Neural progenitor cell (in vitro differentiated cells): ENCODE results near the gene CDCP2.

Source experiments
- EZH2 ChIP-seq: fragments of 200-600 bp; sonication (generic); IDR thresholded peaks from 2 replicates; pipeline ENCODE4 v1.6.1; 2017; ENCODE audit warnings: antibody characterized with exemption, mild to moderate bottlenecking, moderate library complexity
- EZH2phosphoT487 ChIP-seq: fragments of 200-600 bp; sonication (generic); IDR thresholded peaks from 2 replicates; pipeline ENCODE4 v1.6.1; 2017; ENCODE audit warnings: antibody characterized with exemption
- TF ChIP-seq, protein P1 (sequence below): fragments of 200-600 bp; sonication (generic); IDR thresholded peaks from 2 replicates; pipeline ENCODE4 v1.5.1; 2017; ENCODE audit warnings: antibody characterized with exemption, mild to moderate bottlenecking

DNA sequence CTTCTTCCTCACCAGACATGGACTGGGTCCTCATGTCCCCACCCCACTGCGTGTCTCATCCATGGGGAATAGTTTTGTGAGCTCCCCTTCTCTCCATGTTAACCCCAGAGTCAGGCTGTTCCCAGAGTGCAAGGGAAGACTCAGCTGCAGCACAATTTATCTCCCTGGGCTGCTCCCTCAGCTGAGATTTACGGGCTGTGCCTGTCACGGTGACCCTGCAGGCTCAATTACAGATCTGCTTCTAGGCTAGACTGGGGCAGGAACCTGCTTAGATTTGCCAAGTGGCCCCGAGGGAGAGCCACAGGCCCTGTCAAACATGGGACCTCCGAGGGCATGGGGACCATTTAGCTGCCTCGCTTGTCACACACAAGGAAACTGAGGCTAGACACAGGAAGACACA, 37.8 kb downstream of the CDCP2 start:
- TF ChIP-seq, protein P1, sequence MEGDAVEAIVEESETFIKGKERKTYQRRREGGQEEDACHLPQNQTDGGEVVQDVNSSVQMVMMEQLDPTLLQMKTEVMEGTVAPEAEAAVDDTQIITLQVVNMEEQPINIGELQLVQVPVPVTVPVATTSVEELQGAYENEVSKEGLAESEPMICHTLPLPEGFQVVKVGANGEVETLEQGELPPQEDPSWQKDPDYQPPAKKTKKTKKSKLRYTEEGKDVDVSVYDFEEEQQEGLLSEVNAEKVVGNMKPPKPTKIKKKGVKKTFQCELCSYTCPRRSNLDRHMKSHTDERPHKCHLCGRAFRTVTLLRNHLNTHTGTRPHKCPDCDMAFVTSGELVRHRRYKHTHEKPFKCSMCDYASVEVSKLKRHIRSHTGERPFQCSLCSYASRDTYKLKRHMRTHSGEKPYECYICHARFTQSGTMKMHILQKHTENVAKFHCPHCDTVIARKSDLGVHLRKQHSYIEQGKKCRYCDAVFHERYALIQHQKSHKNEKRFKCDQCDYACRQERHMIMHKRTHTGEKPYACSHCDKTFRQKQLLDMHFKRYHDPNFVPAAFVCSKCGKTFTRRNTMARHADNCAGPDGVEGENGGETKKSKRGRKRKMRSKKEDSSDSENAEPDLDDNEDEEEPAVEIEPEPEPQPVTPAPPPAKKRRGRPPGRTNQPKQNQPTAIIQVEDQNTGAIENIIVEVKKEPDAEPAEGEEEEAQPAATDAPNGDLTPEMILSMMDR, result no peak
- TF ChIP-seq EZH2 (no peak), EZH2phosphoT487 (no peak)
